GM12872 (cell line): ENCODE data around the gene RGSL1.

Experiments
- CTCF ChIP-seq: IDR thresholded peaks from 3 replicates; pipeline ENCODE4 v1.5.1; 2011; ENCODE audit warnings: low read depth, mild to moderate bottlenecking, low read length, moderate library complexity; ENCODE audit not compliant: insufficient read depth

The RGSL1 gene

GRCh38 chr1:182600036-182600713 lies 150.2 kb downstream of the RGSL1 start:
- TF ChIP-seq CTCF = no peak

- no peak for TF ChIP-seq CTCF
Measured at GRCh38 chr1:182600745-182601415, 150.9 kb downstream of the RGSL1 start.

- peak; percentile 70 for TF ChIP-seq CTCF
Measured at GRCh38 chr1:182601416-182601786, 151.5 kb downstream of the RGSL1 start.

- no peak for TF ChIP-seq CTCF
Measured at GRCh38 chr1:182601913-182602312, 152.0 kb downstream of the RGSL1 start.

GRCh38 chr1:182602935-182603645 lies 153.1 kb downstream of the RGSL1 start:
- TF ChIP-seq CTCF = no peak

- TF ChIP-seq CTCF = no peak
Measured at GRCh38 chr1:182603646-182604174, 153.8 kb downstream of the RGSL1 start.
